GM13976 (cell line): ENCODE measurements around the gene GLI2.

Experiments
- DNase-seq: peaks from one replicate; pipeline ENCODE4 v3.0.0; 2012; ENCODE audit warnings: low spot score
- CTCF ChIP-seq: IDR thresholded peaks from 2 replicates; pipeline ENCODE4 v1.5.1; 2012; ENCODE audit warnings: borderline replicate concordance, mild to moderate bottlenecking; ENCODE audit not compliant: insufficient read depth; ENCODE audit errors: extremely low read depth, missing control alignments, control extremely low read depth
- in situ Hi-C: fragments of 300-500 bp; cut with MboI; formaldehyde crosslinking; loops from one replicate; pipeline ENCODE4 v1.12.0; 2022; ENCODE audit warnings: low sequenced_read_pairs, mixed read lengths, inconsistent platforms; ENCODE audit not compliant: unreplicated experiment

GLI2 gene

GRCh38 chr2:120739438-120740090 lies 3.9 kb downstream of the GLI2 start:
- no peak for DNase-seq

GRCh38 chr2:120740375-120740764 lies 4.7 kb downstream of the GLI2 start:
- TF ChIP-seq CTCF = no peak
- no peak for DNase-seq
- in situ Hi-C loops = no loop called here

More at GRCh38 chr2:120739438-120740090, 3.9 kb downstream of the GLI2 start:
- in situ Hi-C loops = no loop called here
- no peak for TF ChIP-seq CTCF

- no peak for DNase-seq
These were observed 5.3 kb downstream of the GLI2 start for GRCh38 chr2:120740765-120741524.

GRCh38 chr2:120741571-120742561 lies 6.2 kb downstream of the GLI2 start:
- TF ChIP-seq CTCF = no peak
- in situ Hi-C loops = no loop called here
- DNase-seq = no peak

More at GRCh38 chr2:120740765-120741524, 5.3 kb downstream of the GLI2 start:
- in situ Hi-C loops = no loop called here
- no peak for TF ChIP-seq CTCF

GRCh38 chr2:120743657-120744056 lies 8.0 kb downstream of the GLI2 start:
- no peak for TF ChIP-seq CTCF
- DNase-seq = no peak
- in situ Hi-C loops = no loop called here

- in situ Hi-C loops = no loop called here
- no peak for DNase-seq
- no peak for TF ChIP-seq CTCF
These were observed 9.1 kb downstream of the GLI2 start for GRCh38 chr2:120744817-120745216.
